K562 (cell line): ENCODE data around the gene ARHGAP33. TPM values are rescaled to one million over a fixed set of nuclear protein-coding genes. Genes with fewer than 3 reads are reported as not detected.

Source experiments
- ASH1L ChIP-seq: fragments of 450-650 bp; IDR thresholded peaks from 2 replicates; pipeline ENCODE4 v1.6.1; 2018; ENCODE audit warnings: borderline replicate concordance, mild to moderate bottlenecking, low read depth; ENCODE audit not compliant: partially characterized antibody
- CHD1 ChIP-seq: fragments of 200-600 bp; sonication (generic); IDR thresholded peaks from one replicate; pipeline ENCODE4 v1.6.1; 2012; ENCODE audit warnings: mild to moderate bottlenecking, moderate library complexity, low read length, inconsistent platforms
- ELF4 ChIP-seq: fragments of 450-650 bp; formaldehyde crosslinking; IDR thresholded peaks from 2 replicates; pipeline ENCODE4 v1.4.0; 2022; ENCODE audit warnings: missing genetic modification characterization
- HDAC2 ChIP-seq: fragments of 450-650 bp; IDR thresholded peaks from 2 replicates; pipeline ENCODE4 v1.6.1; 2016; ENCODE audit warnings: mild to moderate bottlenecking
- IRF2 ChIP-seq: sonication (generic); formaldehyde crosslinking; IDR thresholded peaks from 2 replicates; pipeline ENCODE4 v1.8.1; 2022; ENCODE audit warnings: mild to moderate bottlenecking, missing genetic modification reagents
- NEUROD1 ChIP-seq: fragments of 150-350 bp; IDR thresholded peaks from 2 replicates; pipeline ENCODE4 v1.6.1; 2014; ENCODE audit warnings: borderline replicate concordance, low read length, low read depth; ENCODE audit not compliant: partially characterized antibody
- PCBP1 ChIP-seq: fragments of 200-400 bp; formaldehyde crosslinking; IDR thresholded peaks from 2 replicates; pipeline ENCODE4 v1.6.1; 2018; ENCODE audit warnings: mild to moderate bottlenecking, low read depth, low read length; ENCODE audit not compliant: poor library complexity, severe bottlenecking
- PHF21A ChIP-seq: fragments of 450-650 bp; IDR thresholded peaks from 2 replicates; pipeline ENCODE4 v1.6.1; 2017; ENCODE audit warnings: low read depth, borderline replicate concordance
- TAF9B ChIP-seq: fragments of 450-650 bp; IDR thresholded peaks from 2 replicates; pipeline ENCODE4 v1.6.1; 2018; ENCODE audit warnings: mild to moderate bottlenecking; ENCODE audit not compliant: partially characterized antibody
- TCF7L2 ChIP-seq: fragments of 150-350 bp; IDR thresholded peaks from 2 replicates; pipeline ENCODE4 v1.6.1; 2016; ENCODE audit warnings: low read depth, mild to moderate bottlenecking, low read length, moderate library complexity
- WHSC1 ChIP-seq: IDR thresholded peaks from one replicate; pipeline ENCODE4 v1.6.1; 2012; ENCODE audit warnings: low read length, control low read depth, inconsistent platforms
- ZNF197 ChIP-seq: fragments of 200-800 bp; sonication (Bioruptor generic); IDR thresholded peaks from 2 replicates; pipeline ENCODE4 v1.6.1; 2016; ENCODE audit warnings: low read depth, missing genetic modification characterization, missing compliant biosample characterization
- ZNF699 ChIP-seq: fragments of 250-450 bp; sonication (Bioruptor Pico); IDR thresholded peaks from 2 replicates; pipeline ENCODE4 v1.8.0; 2021; ENCODE audit warnings: mild to moderate bottlenecking, moderate library complexity; ENCODE audit not compliant: insufficient replicate concordance
- ZSCAN32 ChIP-seq: fragments of 450-650 bp; formaldehyde crosslinking; IDR thresholded peaks from 2 replicates; pipeline ENCODE4 v1.4.0; 2020; ENCODE audit warnings: mild to moderate bottlenecking, moderate library complexity
- polyA plus RNA-seq, 8 experiments: library from polyadenylated mRNA; depleted of rRNA in 4 of 8; stranded (reverse) in 5 of 8; unstranded in 3 of 8; fragments of >200 nt; fragmentation: Nextera tagmentation in 2 of 8; fragmentation: Illumina TruSeq in 1 of 8; extraction: Ambion mirVana in 2 of 8; extraction: Trizol in 1 of 8; gene quantifications; 2 replicates each; pipeline versions ENCODE4 v1.2.1 to v1.2.3, GENCODE V29; 2011 to 2014; ENCODE audit warnings: inconsistent platforms in 1 of 8, missing spikeins in 1 of 8
- total RNA-seq, 7 experiments: library from RNA; depleted of rRNA in 6 of 7; stranded (reverse); fragments of >200 nt in 6 of 7; fragmentation: Illumina TruSeq in 2 of 7; extraction: Trizol in 2 of 7; gene quantifications; 2 replicates each; pipeline versions ENCODE4 v1.2.1 to v1.2.3, GENCODE V29; 2011 to 2021; ENCODE audit warnings: low replicate concordance in 1 of 7
- TF ChIP-seq, protein P1 (sequence below): fragments of 450-650 bp; formaldehyde crosslinking; conservative IDR thresholded peaks from 2 replicates; pipeline ENCODE4 v1.4.0; 2022; ENCODE audit warnings: mild to moderate bottlenecking, missing genetic modification characterization
- TF ChIP-seq, protein P2 (sequence below): fragments of 250-450 bp; sonication (Bioruptor Pico); IDR thresholded peaks from 2 replicates; pipeline ENCODE4 v1.8.0; 2021; ENCODE audit warnings: moderate library complexity, mild to moderate bottlenecking, inconsistent platforms
- TF ChIP-seq, protein P3 (sequence below), 2 experiments: fragments of 450-650 bp; IDR thresholded peaks; 2 replicates each; pipeline ENCODE4 v1.6.1; 2018; ENCODE audit warnings: mild to moderate bottlenecking in 2 of 2, low read depth in 1 of 2; ENCODE audit not compliant: partially characterized antibody in 2 of 2
- TF ChIP-seq, protein P4 (sequence below): fragments of 250-450 bp; sonication (Bioruptor Pico); IDR thresholded peaks from 2 replicates; pipeline ENCODE4 v1.9.0; 2021; ENCODE audit warnings: mild to moderate bottlenecking
- TF ChIP-seq, protein P5 (sequence below): fragments of 250-450 bp; sonication (Bioruptor Pico); IDR thresholded peaks from 2 replicates; pipeline ENCODE4 v1.5.0; 2020; ENCODE audit warnings: mild to moderate bottlenecking, borderline replicate concordance

The ARHGAP33 gene
- total and polyA plus RNA-seq, 9 of the 15 experiments (the other 6 are each of a cell fraction or from before 2014, with no cell fraction given) = 0.06 to 26.6 (median 1.6) TPM; not detected in 1

DNA sequence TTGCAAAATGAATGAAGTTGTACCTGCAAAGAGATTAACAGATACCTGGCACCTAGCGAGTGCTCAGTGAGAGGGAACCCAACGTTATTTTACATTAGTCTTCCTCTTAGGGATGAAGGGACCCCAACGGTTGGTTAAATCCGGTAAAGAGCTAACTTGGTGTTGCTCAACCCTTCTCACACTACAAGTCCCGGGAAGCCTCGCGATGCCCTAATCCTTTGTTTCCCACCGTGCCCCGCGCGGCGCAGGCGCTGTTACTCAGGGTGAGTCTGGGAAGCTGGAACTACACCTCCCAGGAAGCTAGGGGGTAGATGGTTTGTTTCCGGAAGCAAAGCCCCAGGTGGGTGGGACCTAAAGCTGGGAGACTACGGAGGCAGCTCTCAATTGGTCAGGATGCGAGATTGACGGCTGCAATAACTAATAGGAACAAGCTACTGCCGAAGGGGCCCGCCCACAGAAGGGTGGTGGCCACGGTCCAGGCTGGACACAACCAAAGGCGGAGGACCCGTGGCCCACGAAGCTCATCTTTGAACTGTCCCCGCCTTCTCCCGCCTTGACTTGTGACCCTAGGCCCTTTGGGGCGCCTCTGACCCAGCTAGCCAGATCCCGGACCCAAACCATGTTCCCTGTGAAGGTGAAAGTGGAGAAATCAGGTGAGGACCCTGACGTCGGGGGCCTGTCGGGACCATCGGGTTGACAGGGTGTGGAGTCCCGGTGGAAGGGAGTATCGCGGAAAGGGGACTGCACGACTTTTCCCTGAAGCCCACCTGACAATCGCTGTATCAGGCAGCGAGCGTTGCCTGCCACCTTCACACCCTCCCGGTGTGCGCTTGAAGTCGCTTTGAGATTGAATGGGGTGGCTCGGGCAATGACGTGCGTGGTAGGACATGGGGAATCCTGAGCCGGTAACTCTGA, 27.0 kb upstream of the ARHGAP33 start, which contains the start of gene LIN37 (continued):
- no peak for TF ChIP-seq WHSC1
- peak; percentile 92 for TF ChIP-seq ASH1L
- TF ChIP-seq ZNF699 (CRISPR knock-in tag) = no peak
- TF ChIP-seq PHF21A = no peak
- TF ChIP-seq, protein P1, sequence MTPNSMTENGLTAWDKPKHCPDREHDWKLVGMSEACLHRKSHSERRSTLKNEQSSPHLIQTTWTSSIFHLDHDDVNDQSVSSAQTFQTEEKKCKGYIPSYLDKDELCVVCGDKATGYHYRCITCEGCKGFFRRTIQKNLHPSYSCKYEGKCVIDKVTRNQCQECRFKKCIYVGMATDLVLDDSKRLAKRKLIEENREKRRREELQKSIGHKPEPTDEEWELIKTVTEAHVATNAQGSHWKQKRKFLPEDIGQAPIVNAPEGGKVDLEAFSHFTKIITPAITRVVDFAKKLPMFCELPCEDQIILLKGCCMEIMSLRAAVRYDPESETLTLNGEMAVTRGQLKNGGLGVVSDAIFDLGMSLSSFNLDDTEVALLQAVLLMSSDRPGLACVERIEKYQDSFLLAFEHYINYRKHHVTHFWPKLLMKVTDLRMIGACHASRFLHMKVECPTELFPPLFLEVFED (CRISPR knock-in tag) = no peak
- peak; percentile 46 for TF ChIP-seq CHD1
- 0 out of 2 replicates have a peak, but pooled peaks have one; percentile 57 for TF ChIP-seq ELF4
- no peak for TF ChIP-seq PCBP1
- TF ChIP-seq TAF9B = no peak
- TF ChIP-seq, protein P2, sequence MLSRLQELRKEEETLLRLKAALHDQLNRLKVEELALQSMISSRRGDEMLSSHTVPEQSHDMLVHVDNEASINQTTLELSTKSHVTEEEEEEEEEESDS (CRISPR knock-in tag) = no peak
- TF ChIP-seq, protein P3, sequence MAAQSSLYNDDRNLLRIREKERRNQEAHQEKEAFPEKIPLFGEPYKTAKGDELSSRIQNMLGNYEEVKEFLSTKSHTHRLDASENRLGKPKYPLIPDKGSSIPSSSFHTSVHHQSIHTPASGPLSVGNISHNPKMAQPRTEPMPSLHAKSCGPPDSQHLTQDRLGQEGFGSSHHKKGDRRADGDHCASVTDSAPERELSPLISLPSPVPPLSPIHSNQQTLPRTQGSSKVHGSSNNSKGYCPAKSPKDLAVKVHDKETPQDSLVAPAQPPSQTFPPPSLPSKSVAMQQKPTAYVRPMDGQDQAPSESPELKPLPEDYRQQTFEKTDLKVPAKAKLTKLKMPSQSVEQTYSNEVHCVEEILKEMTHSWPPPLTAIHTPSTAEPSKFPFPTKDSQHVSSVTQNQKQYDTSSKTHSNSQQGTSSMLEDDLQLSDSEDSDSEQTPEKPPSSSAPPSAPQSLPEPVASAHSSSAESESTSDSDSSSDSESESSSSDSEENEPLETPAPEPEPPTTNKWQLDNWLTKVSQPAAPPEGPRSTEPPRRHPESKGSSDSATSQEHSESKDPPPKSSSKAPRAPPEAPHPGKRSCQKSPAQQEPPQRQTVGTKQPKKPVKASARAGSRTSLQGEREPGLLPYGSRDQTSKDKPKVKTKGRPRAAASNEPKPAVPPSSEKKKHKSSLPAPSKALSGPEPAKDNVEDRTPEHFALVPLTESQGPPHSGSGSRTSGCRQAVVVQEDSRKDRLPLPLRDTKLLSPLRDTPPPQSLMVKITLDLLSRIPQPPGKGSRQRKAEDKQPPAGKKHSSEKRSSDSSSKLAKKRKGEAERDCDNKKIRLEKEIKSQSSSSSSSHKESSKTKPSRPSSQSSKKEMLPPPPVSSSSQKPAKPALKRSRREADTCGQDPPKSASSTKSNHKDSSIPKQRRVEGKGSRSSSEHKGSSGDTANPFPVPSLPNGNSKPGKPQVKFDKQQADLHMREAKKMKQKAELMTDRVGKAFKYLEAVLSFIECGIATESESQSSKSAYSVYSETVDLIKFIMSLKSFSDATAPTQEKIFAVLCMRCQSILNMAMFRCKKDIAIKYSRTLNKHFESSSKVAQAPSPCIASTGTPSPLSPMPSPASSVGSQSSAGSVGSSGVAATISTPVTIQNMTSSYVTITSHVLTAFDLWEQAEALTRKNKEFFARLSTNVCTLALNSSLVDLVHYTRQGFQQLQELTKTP (IDR thresholded peaks at IDR 0.05; ENCODE audit: low read depth in 1 of 2, partially characterized antibody in 2 of 2) = peak; percentile 44 to 97
- peak; percentile 36; the same call in 1 of the 2 replicates for TF ChIP-seq HDAC2
- peak; percentile 80 for TF ChIP-seq NEUROD1
- 0 out of 2 replicates have a peak, but pooled peaks have one; percentile 49 for TF ChIP-seq ZNF197 (CRISPR knock-in tag)
- no peak for TF ChIP-seq ZSCAN32 (CRISPR knock-in tag)
- TF ChIP-seq IRF2 = no peak
- TF ChIP-seq, protein P4, sequence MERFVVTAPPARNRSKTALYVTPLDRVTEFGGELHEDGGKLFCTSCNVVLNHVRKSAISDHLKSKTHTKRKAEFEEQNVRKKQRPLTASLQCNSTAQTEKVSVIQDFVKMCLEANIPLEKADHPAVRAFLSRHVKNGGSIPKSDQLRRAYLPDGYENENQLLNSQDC (CRISPR knock-in tag) = no peak
- TF ChIP-seq, protein P5, sequence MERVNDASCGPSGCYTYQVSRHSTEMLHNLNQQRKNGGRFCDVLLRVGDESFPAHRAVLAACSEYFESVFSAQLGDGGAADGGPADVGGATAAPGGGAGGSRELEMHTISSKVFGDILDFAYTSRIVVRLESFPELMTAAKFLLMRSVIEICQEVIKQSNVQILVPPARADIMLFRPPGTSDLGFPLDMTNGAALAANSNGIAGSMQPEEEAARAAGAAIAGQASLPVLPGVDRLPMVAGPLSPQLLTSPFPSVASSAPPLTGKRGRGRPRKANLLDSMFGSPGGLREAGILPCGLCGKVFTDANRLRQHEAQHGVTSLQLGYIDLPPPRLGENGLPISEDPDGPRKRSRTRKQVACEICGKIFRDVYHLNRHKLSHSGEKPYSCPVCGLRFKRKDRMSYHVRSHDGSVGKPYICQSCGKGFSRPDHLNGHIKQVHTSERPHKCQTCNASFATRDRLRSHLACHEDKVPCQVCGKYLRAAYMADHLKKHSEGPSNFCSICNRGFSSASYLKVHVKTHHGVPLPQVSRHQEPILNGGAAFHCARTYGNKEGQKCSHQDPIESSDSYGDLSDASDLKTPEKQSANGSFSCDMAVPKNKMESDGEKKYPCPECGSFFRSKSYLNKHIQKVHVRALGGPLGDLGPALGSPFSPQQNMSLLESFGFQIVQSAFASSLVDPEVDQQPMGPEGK (CRISPR knock-in tag) = no peak
- no peak for TF ChIP-seq TCF7L2
